Gastroesophageal sphincter (tissue), 4 donors: ENCODE results near the gene PCSK5. TPM values are rescaled to one million over a fixed set of nuclear protein-coding genes. Genes with fewer than 3 reads are reported as not detected.

Experiments
- ATAC-seq: fragments of 150-250 bp; one replicate; pipeline ENCODE4 v1.9.1; 2016; ENCODE audit warnings: mild to moderate bottlenecking, moderate library complexity
- H3K27ac ChIP-seq, 4 donors: fragments of 200-600 bp; sonication (generic) in 3 of 4; 1 replicate in 3 of 4; 2 replicates in 1 of 4; pipeline ENCODE4 v1.5.1; 2016 to 2019
- H3K27me3 ChIP-seq: fragments of 200-600 bp; sonication (generic); one replicate; pipeline ENCODE4 v1.5.1; 2019
- H3K36me3 ChIP-seq, 2 donors: fragments of 200-600 bp; sonication (generic); one replicate each; pipeline ENCODE4 v1.5.1; 2019; ENCODE audit warnings: control low read depth in 1 of 2
- H3K4me1 ChIP-seq, 3 donors: fragments of 200-600 bp; sonication (generic); 1 replicate in 2 of 3; 2 replicates in 1 of 3; pipeline ENCODE4 v1.5.1; 2016 to 2019; ENCODE audit warnings: control low read depth in 2 of 3
- H3K4me3 ChIP-seq, 2 donors: fragments of 200-600 bp; sonication (generic); one replicate each; pipeline ENCODE4 v1.5.1; 2019; ENCODE audit warnings: mild to moderate bottlenecking in 1 of 2, moderate library complexity in 1 of 2
- H3K9me3 ChIP-seq, 3 donors: fragments of 200-600 bp; sonication (generic); one replicate each; pipeline ENCODE4 v1.5.1; 2017 to 2019; ENCODE audit warnings: control low read depth in 2 of 3
- CTCF ChIP-seq, 4 experiments: fragments of 200-600 bp in 2 of 4; fragments of 450-650 bp in 2 of 4; sonication (generic) in 1 of 4; IDR thresholded peaks; one replicate each; pipeline ENCODE4 v1.5.1; 2017 to 2019; ENCODE audit warnings: antibody characterized with exemption in 4 of 4, mild to moderate bottlenecking in 2 of 4, moderate library complexity in 2 of 4
- EP300 ChIP-seq: sonication (generic); formaldehyde crosslinking; IDR thresholded peaks from one replicate; pipeline ENCODE4 v1.6.1; 2017; ENCODE audit warnings: antibody characterized with exemption, mild to moderate bottlenecking
- POLR2A ChIP-seq, 2 donors: fragments of 450-650 bp; IDR thresholded peaks; one replicate each; pipeline ENCODE4 v1.6.1; 2017; ENCODE audit warnings: antibody characterized with exemption in 2 of 2, mild to moderate bottlenecking in 2 of 2, moderate library complexity in 1 of 2
- POLR2AphosphoS5 ChIP-seq: sonication (generic); formaldehyde crosslinking; IDR thresholded peaks from one replicate; pipeline ENCODE4 v1.6.1; 2017; ENCODE audit warnings: antibody characterized with exemption
- WGBS, 2 donors: methylation state at CpG; one replicate each; pipeline ENCODE4 v1.1.5; 2018; ENCODE audit warnings: low coverage in 1 of 2; 5-methylcytosine and 5-hydroxymethylcytosine counted together
- total RNA-seq, 4 donors: library from RNA; depleted of rRNA; stranded (reverse); fragments of >200 nt; gene quantifications; one replicate each; pipeline ENCODE4 v1.1.0, GENCODE V29; 2016

Gene PCSK5
- total RNA-seq, 4 donors from 2014 or later: 20.1 to 37.3 (median 28.1) TPM

DNA sequence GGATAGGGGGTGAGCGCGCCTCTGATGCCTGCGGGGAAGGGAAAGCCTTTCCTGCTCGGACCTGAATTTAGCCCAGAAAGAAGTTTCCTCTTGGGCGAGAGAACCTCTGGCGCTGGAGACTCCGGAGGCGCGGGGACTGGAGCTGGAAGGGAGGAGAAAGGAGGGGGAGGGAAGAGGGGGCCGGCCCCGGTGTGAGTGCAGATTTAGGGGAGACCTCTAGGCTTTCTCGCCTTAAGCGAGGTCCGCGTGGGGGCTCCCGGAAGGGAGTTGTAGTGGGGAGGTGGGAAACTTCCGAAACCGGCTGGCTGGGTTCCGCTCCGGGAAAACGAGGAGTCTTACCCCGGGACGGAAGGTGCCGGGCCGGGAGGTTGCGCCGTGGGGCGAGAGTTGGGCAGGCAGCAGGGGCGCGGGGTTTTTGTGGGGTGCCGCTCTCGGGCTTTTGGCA, 1.3 kb downstream of the PCSK5 start:
- TF ChIP-seq POLR2AphosphoS5 (no peak), POLR2A (IDR thresholded peaks at IDR 0.05) (no peak), CTCF (IDR thresholded peaks at IDR 0.05) (no peak), EP300 (no peak)
- no peak for ATAC-seq
- H3K9me3 ChIP-seq: no peaks in the 10 kb centered on the region
- peaks cover 0 to 46% (median 9%) of the 10 kb centered on the region in 3 donors for H3K4me1 ChIP-seq
- WGBS, 2 donors: 1 to 2% methylated on average over 17 to 18 of the region's 32 CpGs
- H3K36me3 ChIP-seq: no peaks in the 10 kb centered on the region
- peak overlapping the region; percentile 2 to 94 (median 91) for H3K27ac ChIP-seq
- peak overlapping the region; percentile 68 to 69 for H3K4me3 ChIP-seq
- no peaks in the 10 kb centered on the region for H3K27me3 ChIP-seq

DNA sequence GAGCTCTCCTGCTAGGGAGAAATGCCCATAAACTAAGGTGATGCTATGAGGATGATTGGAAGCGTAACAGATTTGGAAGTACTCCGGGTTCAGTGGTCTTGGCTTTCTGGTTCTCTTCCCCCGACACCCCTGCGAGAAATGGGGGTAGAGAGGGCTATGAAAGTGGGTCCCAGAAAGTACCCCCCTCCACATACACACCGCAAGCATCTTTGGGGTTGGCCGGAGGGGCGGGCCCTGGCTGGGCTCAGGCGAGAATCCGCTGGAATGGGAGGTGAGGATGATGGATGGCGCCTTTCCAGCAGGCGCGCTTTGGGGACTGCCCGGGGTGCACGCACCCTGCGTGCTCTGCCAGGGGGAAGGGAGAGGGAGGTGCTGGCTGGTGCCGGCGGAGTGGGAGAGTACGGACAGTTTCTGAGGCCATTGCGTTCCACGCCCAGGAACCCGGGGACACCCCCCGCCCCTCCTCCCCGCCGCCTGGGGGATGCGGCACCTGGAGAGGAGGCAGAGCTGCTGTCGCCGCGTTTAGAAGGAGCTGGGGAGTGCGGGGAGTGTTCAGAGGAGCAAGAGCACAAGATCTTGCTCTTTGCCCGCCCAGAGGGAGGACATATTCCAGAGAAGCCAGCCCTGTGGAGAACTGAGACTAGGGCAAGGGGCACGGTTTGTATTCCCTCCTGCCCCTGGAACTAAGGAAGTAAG, 1.9 kb downstream of the PCSK5 start:
- H3K27me3 ChIP-seq: no peaks in the 10 kb centered on the region
- peaks cover 0 to 46% (median 9%) of the 10 kb centered on the region in 3 donors for H3K4me1 ChIP-seq
- 17% methylated on average over 1 of the region's 31 CpGs; no CpG with 5 or more reads in 1 of the 2 donors for WGBS, 2 donors
- H3K36me3 ChIP-seq: no peaks in the 10 kb centered on the region
- no peaks in the 10 kb centered on the region for H3K9me3 ChIP-seq
- peak overlapping the region; percentile 68 to 69 for H3K4me3 ChIP-seq
- no peak for ATAC-seq
- TF ChIP-seq CTCF (IDR thresholded peaks at IDR 0.05) (no peak), POLR2A (IDR thresholded peaks at IDR 0.05) (no peak), EP300 (no peak), POLR2AphosphoS5 (no peak)
- H3K27ac ChIP-seq: peak overlapping the region in 3 of 4 donors; percentile 89 to 94 (median 93)

DNA sequence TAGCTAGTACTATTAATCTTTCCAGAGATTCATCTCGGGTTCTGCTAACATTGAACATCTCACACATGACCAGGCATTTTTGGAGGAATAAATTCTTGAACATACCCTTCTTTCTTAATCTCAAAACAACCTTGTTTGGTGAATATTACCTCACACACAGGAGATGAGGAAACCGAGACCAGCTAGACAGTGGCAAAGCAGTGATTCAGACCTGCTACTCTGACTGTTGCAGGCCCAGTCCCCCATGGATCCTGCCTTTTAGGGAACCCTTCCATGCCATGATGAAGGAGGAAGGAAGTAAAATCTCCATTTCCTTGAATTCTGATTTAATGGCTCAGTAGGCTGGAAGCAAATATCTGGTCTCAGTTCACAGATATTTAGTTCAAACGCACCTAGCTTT, 2.6 kb downstream of the PCSK5 start:
- no peak for ATAC-seq
- 53 to 67% methylated on average over 2 to 3 of the region's 3 CpGs for WGBS, 2 donors
- Histone ChIP-seq H3K9me3 (no peaks in the 10 kb centered on the region), H3K36me3 (no peaks in the 10 kb centered on the region), H3K27ac (peak overlapping the region in 2 of 4 donors; percentile 93 to 94), H3K27me3 (no peaks in the 10 kb centered on the region), H3K4me1 (peaks cover 0 to 46% (median 9%) of the 10 kb centered on the region in 3 donors), H3K4me3 (peak overlapping the region in 1 of 2 donors; percentile 69)
- no peak for TF ChIP-seq EP300
- no peak for TF ChIP-seq POLR2AphosphoS5
- no peak for TF ChIP-seq POLR2A (IDR thresholded peaks at IDR 0.05)
- no peak for TF ChIP-seq CTCF (IDR thresholded peaks at IDR 0.05)

DNA sequence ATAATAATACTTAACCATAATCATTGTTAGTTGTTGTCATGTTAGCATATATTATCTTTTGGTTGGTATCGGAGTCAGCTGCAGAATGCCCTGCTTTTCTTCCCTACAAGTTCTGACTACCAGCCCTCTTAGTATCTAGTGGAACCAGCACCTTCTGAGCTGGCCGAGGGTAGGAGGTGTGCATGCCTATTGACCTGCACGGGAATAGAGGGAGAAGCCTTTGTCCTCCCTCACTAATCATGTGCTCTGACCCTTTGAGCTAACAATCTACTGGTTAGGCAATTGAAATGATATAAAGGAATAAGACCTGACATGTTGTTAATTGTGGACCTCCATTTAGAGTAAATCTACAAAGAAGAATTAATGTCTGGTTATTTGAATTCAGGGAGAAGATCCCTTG, 4.1 kb downstream of the PCSK5 start:
- WGBS, 2 donors: 96 to 100% methylated on average over 1 to 3 of the region's 3 CpGs
- TF ChIP-seq POLR2AphosphoS5: no peak
- TF ChIP-seq EP300: no peak
- no peak for TF ChIP-seq POLR2A (IDR thresholded peaks at IDR 0.05)
- no peak for TF ChIP-seq CTCF (IDR thresholded peaks at IDR 0.05)
- Histone ChIP-seq H3K4me1 (peaks cover 0 to 38% (median 6%) of the 10 kb centered on the region in 3 donors), H3K27me3 (no peaks in the 10 kb centered on the region), H3K4me3 (no peak overlapping the region), H3K27ac (no peak overlapping the region), H3K36me3 (no peaks in the 10 kb centered on the region), H3K9me3 (no peaks in the 10 kb centered on the region)
- no peak for ATAC-seq

GRCh38 chr9:75895112-75895511, 4.6 kb downstream of the PCSK5 start:
- H3K27ac ChIP-seq: no peak overlapping the region
- peaks cover 0 to 36% (median 6%) of the 10 kb centered on the region in 3 donors for H3K4me1 ChIP-seq
- ATAC-seq: no peak
- no peak overlapping the region for H3K4me3 ChIP-seq
- WGBS, 2 donors: 81 to 88% methylated on average over 2 to 3 of the region's 3 CpGs
- no peak for TF ChIP-seq POLR2A (IDR thresholded peaks at IDR 0.05)
- TF ChIP-seq EP300: no peak
- H3K27me3 ChIP-seq: no peaks in the 10 kb centered on the region
- H3K9me3 ChIP-seq: no peaks in the 10 kb centered on the region
- H3K36me3 ChIP-seq: no peaks in the 10 kb centered on the region
